ENCODE data around the gene ISM1.

ISM1 gene

DNA sequence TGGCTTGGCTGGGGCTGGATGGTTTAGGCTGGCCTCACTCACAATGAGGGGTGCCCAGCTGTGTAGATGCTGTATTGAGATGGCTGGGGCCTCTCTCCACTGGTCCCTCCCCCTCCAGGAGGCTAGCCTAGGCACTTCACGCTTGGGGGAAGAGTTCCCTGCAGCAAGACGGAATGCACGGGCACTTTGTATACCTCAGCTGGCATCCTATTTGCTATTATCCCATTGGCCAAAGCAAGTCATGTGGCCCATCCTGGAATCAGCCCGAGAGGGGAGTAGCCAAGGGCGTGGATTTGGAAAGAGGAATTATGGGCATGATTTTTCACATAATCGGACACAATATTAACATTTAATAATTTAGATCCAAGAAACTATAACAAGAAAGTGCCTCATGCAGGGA lies 64.3 kb downstream of the ISM1 start:
- no peak for DNase-seq

DNA sequence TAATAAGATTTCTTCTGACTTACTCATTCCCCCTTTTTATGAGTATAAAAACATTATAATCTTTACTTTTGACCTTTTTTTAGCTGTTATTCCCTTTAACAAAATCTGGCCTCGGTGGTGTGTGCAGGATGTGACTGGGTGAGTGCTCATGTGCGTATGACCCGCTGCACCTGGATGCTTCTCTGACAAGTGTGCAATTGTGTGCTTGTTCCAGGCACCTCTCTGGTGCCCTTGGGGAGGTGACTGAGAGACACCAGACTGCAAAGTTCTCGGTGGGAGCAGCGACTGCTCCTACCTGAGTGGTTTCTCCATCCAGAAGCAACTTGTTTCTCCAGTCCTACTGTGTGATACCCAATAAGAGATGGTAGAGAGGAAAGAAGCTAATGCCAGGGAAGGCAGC lies 65.0 kb downstream of the ISM1 start:
- DNase-seq: no peak

GRCh38 chr20:13286607-13287006 lies 65.5 kb downstream of the ISM1 start:
- DNase-seq: no peak

DNA sequence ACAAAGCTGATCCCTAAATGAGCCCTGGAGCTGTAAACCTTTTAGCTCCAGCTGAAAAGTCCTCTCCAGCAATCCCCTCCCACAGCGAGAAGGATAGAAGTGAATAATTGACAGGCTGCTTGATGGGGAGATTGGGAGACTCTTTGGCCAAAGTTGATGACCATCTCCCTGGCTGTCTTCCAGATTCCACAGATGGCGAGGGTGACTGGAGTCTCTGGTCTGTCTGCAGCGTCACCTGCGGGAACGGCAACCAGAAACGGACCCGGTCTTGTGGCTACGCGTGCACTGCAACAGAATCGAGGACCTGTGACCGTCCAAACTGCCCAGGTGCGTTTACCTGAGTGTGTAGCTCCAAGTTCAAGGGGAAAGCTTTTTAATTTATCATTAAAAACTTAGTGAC lies 67.3 kb downstream of the ISM1 start:
- DNase-seq: no peak

- DNase-seq: no peak
These were observed 68.0 kb downstream of the ISM1 start for GRCh38 chr20:13289031-13289430.

DNA sequence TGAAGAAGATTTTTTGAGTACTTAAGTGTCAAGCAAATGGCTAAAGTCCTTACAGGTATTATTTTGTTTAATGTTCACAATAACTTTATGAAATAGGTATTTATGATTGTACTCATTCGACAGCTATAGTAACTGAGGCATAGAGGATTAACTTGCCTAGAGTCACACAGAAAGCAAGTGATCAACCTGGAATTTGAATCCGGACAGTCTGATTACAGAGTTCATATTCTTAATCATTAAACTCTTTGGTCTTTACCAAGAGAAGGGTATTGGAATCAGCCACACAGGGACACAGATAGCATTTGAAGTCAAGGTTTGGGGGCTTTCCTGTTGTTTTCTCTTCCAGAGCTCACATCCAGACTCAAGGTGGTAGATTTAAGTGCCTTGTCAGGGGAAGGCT lies 69.7 kb downstream of the ISM1 start:
- DNase-seq: no peak

- DNase-seq: no peak
These were observed 70.1 kb downstream of the ISM1 start for GRCh38 chr20:13291157-13291556.

DNA sequence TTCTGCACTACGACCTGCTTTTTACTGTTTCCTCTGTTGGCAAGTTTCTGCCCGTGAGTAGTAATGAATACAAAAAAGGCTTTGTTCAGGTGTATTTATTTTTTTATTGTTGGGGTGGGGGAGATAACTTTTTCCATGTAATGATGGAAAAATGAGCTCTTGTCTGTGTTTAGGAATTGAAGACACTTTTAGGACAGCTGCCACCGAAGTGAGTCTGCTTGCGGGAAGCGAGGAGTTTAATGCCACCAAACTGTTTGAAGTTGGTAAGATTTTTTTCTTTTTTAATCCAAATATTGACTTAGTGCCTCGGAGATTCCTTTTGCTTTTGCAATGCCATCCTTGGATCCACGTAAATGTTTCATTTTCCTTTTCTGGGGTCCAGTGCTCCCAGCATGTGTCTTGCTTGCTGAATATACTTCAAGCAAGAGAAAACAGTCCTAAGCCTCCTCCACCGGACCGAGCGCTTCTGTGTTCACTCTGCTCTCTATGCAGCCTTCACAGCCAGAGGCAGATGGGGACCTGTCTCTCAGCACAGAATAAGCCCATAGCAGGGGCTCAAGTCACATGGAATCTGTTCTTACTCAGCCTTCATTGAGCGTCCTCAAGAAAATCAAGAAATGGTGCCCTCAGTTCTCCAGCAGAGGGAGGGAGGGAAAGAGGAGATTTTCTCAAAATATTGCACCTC lies 71.3 kb downstream of the ISM1 start:
- DNase-seq: no peak

DNA sequence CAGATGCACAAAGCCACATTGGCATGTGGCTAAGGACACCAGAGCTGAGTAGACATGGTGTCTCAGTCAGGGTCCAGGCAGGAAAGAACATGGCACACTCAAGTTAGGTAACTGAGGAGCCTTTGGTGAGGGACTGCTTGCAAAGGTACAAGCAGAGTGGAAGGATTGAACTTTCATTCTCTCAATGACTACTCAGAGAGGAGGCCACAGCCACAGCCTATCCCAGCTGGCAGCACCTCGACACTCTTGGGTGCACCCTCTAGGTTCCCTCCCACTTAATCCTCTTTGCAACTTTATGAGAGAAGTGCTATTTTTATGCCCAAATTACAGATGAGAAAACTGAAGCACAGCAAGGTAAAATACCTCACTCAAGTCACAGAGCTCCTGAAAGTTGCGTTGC lies 73.4 kb downstream of the ISM1 start:
- DNase-seq: no peak

DNA sequence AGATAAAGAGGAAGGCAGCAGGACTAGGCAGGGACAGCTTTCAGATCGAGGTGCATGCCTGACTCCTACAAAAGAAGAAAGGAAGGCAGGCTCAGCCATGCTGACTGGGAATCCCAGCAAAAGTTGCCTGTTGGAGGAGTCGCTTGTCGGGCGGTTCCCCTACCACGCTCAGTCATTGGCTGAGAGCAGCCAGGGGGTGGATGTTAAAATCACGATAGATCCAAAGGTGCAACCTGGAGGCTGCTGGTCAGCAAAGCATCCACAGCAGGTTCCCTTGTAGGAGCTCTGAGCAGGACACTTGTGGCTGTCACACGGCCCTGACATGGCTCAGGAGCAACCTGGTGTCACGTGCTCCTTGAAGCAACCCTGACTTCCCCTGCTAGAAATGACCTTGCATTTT lies 74.6 kb downstream of the ISM1 start:
- no peak for DNase-seq

- DNase-seq: no peak
These were observed 75.0 kb downstream of the ISM1 start for GRCh38 chr20:13296070-13296469.

GRCh38 chr20:13297147-13297899 lies 76.2 kb downstream of the ISM1 start:
- DNase-seq: no peak

DNA sequence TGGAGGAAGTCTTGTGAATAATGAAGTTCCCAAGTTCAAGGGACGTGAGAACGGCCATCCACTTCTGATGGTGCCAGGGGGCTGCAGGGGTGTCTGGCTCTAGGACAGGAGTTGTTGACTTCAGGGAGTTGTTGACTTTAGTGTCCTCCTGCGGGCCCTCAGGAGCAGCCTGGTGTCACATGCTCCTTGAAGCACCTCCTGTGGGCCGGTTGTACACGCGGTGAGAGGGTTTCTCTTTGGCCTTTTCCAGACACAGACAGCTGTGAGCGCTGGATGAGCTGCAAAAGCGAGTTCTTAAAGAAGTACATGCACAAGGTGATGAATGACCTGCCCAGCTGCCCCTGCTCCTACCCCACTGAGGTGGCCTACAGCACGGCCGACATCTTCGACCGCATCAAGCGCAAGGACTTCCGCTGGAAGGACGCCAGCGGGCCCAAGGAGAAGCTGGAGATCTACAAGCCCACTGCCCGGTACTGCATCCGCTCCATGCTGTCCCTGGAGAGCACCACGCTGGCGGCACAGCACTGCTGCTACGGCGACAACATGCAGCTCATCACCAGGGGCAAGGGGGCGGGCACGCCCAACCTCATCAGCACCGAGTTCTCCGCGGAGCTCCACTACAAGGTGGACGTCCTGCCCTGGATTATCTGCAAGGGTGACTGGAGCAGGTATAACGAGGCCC lies 77.8 kb downstream of the ISM1 start:
- DNase-seq: no peak

- no peak for DNase-seq
These were observed 78.3 kb downstream of the ISM1 start for GRCh38 chr20:13299401-13299800.

- no peak for DNase-seq
These were observed 80.5 kb downstream of the ISM1 start for GRCh38 chr20:13301596-13301995.

- peak; percentile 37 for DNase-seq
These were observed 81.8 kb downstream of the ISM1 start for GRCh38 chr20:13302647-13303450.

DNA sequence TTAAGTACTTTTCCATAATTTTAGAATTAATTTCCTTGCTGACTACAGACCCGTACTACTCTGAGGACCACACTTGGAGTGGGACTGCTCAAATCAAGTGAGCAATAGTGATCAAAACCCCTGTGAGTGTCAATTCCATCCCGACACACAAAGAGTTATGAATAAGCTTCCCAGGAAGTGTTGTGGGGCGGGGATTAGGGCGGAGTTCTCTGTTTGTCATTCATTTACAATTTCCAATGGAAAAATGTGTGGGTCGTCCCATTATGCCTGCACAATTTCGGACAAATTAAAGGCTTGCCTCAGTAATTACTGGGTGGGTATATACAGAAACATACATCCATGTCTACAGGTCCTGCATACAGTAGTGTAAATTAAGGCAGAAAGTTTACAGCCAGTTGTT lies 84.2 kb downstream of the ISM1 start:
- no peak for DNase-seq

DNA sequence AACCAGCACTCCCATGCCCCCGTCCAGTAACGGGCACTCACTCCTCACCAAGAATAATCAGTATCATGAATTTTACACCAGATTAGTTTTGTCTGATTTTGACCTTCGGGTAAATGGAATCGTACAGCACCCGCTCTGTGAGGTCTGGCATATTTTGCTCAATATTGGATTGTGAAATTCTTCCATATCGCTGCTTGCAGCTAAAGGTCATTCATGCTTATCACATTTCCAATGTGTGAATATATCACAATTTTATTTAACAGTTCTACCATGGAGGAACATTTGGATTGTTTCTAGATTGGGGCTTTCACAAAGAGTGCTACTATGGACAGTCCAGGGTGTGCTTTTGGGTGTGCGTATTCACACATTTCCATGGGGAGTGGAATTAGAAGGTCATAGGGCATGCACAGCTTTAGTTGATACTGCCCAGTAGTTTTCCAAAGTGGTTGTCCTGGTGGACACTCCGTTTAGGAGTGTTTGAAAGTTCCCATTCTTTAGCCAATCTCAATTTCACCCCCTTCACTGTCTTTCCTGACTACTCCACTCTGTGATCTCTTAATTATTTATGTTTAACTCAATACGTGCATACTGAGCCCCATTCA lies 86.6 kb downstream of the ISM1 start:
- DNase-seq: no peak

- no peak for DNase-seq
These were observed 91.2 kb downstream of the ISM1 start for GRCh38 chr20:13312300-13312699.

DNA sequence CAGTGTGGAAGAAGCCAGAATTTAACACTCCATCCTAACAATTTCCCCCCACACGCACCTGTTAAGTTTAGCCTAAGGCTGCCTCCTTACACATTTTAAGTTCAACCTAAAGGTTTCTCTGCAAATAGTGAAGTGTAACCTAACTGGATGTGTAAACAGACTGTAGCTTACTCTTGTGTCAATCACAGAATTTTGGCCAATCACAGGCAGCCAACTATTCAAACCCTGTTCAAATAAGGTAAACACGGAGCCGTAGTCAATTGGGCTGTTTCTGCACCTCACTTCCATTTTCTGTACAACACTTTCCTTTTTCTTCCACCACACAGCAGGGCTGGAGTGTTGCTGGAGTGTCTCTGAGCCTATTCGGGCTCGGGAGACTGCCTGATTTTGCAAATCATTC lies 92.1 kb downstream of the ISM1 start:
- no peak for DNase-seq

GRCh38 chr20:13317439-13317838 lies 96.4 kb downstream of the ISM1 start:
- DNase-seq: no peak

DNA sequence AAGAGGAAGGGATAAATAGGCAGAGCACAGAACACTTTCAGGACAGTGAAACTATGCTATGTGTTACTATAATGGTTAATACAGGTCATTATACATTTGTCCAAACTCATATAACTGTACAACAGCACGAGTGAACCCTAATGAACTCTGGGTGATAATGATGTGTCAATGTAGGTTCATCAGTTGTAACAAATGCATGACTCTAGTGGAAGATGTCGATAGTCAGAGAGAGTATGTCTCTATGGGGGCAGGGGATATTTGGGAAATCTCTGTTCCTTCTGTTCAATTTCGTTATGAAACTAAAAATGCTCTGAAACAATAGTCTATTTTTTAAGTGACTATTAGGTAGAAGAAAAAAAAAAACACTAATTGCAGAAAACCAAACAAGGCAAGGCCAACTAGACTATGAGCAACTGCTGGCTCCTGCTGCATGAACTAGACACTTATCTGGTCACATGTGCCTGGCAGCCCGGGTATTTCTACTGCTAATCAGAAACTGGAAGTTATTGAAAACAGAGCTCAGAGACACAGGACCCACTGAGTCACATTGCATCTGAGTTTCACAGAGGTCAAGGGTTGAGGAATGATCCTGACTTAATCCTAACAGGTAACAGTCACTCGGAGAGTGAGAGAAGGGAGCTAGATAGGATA lies 97.9 kb downstream of the ISM1 start:
- DNase-seq: no peak

Measured in CD4-positive, alpha-beta T cell treated with Interleukin-21 for 1 hour (primary cell).